ENCODE measurements around the gene KRTCAP2.
"Not testable (repeated sequence)": the region's sequence is repeated elsewhere in the genome, so short reads cannot be mapped to it uniquely, and the experiment has no call there.

Gene KRTCAP2

DNA sequence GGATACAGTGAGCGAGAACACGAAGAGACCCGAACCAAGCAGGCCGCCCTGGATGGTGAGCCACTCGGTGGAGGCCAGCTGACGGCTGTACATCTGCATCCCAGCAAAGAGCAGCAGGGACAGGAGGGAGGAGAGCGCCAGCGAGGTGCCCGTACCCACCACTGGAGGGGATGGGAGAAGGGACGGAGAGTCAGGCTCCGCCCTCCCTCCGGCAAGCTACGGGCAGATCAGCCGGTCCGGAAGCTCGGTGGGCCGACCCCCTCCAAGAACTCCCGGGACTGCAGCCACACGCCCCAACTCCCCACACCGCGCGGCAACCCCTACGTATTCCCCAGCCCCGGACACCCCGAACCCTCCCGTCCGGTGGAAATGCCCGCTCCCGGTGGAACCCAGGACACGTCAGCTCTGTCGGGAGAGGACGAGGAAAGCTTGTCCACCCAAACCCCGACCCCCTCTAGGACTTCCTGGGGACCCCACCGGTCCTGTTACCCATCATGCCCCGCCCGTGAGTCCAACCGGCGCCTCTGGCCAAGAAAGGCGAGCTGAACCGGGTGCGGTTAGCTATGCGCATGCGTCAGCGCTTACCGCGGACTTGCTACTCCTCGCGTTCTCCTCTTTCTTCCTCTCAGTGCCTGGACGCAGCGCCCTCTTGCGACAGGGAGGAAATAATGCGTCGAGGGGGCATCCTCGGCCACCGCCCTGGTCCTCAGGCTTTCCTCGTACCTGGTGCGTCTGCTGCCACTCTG is at the start of gene KRTCAP2:
Gene KRTCAP2, minus strand, starts transcription at position 573 of the 746 bp plus-strand sequence. Its CDS starts 80 bp downstream, at position 493.
- peak; percentile 95 for DNase-seq

DNA sequence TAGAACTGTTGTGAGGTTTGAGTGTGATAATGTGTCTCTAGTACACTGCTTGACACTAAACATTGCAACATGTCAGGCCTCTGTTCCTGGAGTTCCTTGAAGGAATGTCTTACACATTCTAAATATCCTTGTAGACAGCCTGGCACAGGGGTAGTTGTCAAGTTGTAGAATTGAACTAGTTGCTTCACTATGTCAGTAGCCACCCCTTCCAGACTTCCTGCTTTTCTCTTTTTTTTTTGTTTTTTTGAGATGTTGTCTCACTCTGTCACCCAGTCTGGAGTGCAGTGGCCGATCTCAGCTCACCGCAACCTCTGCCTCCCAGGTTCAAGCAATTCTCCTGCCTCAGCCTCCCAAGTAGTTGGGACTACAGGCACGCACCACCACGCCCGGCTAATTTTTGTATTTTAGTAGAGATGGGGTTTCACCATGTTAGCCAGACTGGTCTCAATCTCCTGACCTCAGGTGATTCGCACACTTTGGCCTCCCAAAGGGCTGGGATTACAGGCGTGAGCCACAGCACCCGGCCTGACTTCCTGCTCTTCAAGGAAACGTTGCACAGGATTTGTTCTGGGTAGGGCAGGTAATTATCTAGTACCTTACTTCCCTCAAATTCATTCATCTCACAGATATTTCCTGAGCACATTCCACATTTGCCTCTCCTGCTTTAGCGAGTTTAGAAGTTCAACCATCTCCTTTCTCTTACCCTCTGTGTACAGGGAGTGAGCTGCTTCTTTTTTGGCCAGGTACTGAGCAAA is 47.3 kb upstream of the KRTCAP2 start:
- DNase-seq = not testable (repeated sequence)

DNA sequence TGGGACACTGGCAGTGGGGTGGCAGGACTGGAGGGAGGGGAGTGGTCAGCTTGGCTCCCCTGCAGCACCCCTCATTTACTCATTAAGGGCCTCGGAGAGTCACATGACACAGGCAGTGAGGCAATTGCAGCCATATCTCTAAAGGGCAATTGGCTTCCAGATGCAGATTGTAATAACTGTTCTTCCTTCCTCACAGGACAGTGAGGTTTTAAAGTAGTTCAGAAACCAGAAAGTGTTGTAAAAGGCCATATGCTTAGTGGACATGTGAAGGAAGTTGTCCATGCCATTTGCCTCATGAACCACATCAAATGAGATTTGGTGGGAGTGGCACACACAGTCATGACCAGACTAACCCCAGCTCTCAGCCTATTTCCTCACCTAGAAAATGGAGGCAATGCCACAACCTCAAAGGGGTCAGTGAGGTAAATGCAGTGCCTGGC is 46.5 kb upstream of the KRTCAP2 start:
- DNase-seq = peak; percentile 9

- no peak for DNase-seq
Measured at GRCh38 chr1:155218854-155219591, 45.9 kb upstream of the KRTCAP2 start.

DNA sequence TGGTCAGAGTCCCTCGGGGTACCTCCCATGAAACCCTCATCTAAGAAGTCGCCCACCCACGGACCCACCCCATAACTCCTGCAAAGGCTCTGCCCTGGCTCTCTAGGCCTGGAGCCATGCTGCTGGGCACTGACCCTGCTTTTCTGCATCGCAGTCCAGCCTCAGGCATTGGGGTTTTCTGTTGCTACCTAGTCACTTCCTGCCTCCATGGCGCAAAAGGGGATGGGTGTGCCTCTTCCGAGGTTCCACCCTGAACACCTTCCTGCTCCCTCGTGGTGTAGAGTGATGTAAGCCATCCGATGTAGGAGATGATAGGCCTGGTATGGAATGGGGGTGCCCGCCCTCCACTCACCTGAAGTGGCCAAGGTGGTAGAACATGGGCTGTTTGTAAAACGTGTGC is 41.6 kb upstream of the KRTCAP2 start:
- DNase-seq = not testable (repeated sequence)

DNA sequence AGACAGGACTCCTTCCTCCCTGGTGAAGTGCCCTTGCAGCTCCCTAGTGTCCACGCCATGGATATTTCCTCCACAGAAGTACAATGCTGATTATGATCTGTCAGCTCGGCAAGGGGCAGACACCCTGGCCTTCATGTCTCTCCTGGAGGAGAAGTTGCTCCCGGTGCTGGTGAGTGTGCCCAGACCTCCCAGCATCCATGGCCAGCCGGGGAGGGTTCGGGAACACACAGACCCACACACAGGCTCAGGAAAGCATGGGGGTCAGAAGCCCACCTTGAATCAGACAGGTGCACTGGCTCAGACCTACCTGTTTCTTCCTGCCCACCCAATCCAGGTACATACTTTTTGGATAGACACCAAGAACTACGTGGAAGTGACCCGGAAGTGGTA is 38.9 kb upstream of the KRTCAP2 start:
- DNase-seq = not testable (repeated sequence)

- not testable (repeated sequence) for DNase-seq
Measured at GRCh38 chr1:155211381-155212050, 38.4 kb upstream of the KRTCAP2 start.

GRCh38 chr1:155210314-155211104 is 37.4 kb upstream of the KRTCAP2 start:
- no peak for DNase-seq

DNA sequence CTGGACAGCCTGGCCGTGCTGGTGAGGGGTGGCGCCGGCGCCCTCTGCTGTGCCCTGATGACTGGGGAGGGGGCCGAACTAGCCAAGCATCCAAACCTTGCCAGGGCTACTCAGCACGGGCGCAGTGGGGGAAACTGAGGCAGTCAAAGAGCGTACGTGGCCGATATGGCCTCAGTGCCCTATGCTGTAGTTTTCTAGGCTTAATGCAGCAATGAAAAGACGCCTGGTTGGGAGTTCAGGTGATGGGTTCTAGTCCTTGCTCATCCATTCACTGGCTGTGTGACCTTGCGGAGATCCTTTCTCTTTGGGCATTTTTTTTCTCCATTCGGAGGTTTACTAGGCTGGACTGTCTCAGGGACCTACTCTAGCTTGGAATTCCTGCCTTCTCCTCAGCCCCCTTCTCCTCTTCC is 36.2 kb upstream of the KRTCAP2 start:
- no peak for DNase-seq

DNA sequence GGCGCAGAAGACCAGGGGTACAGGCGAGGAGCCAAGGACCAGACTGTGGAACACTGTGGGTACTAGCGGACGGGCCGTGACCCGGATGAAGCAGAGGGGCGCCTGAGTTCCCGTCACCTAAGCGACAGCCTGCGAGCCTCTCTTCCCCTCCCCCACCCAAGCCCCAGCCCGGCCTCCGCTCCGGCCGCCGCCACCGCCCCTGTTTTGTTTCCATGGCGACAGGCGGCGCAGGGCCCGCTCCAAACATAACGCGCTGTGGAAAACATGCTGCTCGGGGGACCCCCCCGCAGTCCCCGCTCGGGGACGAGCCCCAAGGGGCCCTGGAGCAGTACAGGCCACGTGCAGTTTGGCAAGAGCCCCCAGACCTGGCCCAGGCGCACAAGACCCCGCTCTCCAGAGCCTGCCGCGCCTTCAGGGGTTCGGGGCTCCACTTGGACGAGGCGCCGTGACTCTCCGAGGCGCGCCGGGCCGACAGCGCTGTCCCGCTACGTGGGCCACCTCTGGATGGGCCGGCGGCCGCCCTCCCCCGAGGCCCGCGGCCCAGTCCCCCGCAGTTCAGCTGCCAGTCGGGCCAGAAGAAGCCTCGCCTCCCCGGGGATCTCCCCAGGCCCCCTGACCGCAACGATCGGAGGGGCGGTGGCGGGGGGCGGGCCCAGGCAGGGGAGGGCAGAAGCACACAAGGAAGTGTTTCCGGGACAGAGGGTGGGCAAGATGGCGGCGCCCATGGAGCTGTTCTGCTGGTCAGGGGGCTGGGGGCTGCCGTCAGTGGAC is 35.6 kb upstream of the KRTCAP2 start, which contains the start of gene MTX1:
Gene MTX1, plus strand, starts transcription at position 155 of the 771 bp plus-strand sequence. Its CDS starts 110 bp downstream, at position 265.
- DNase-seq = peak; percentile 70

DNA sequence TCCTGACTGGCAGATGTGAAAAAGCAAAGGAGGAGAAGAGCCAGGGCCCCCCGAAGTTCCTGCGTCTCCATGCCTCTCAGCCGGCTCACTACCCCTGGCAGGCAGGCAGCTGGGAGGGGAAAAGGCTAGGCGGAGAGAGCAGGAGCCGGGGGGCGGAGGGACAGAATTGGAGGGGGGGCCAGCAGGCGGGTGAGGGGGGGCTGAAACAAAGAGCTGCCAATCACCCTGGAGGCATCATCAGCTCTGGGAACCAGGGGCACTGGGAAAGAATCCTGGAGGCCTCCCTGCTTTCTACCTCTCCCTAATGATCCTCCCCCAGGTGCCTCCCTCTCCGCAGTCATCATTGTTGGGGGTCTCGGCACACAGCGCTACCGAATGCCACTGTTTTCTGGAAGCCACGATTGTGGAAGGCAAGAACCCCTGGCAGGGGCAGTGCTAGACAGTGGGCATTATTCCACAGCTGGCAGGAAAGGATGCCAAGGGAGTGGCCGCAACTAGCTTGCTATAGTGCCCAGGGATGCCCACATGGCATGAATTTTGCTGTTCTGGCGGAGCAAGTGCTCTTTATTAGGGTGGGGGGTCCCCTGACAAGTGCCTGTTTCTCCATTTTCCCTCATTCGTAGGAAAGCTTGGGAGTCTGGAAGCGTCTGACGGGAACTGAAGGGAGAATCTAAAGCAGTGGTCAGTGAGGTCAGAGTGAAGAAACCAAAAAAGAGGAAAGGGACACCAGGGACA is 34.9 kb upstream of the KRTCAP2 start, which contains the start of gene THBS3:
Gene THBS3, minus strand, starts transcription at position 92 of the 735 bp plus-strand sequence. Its CDS starts 21 bp downstream, at position 71.
- peak; percentile 51 for DNase-seq

DNA sequence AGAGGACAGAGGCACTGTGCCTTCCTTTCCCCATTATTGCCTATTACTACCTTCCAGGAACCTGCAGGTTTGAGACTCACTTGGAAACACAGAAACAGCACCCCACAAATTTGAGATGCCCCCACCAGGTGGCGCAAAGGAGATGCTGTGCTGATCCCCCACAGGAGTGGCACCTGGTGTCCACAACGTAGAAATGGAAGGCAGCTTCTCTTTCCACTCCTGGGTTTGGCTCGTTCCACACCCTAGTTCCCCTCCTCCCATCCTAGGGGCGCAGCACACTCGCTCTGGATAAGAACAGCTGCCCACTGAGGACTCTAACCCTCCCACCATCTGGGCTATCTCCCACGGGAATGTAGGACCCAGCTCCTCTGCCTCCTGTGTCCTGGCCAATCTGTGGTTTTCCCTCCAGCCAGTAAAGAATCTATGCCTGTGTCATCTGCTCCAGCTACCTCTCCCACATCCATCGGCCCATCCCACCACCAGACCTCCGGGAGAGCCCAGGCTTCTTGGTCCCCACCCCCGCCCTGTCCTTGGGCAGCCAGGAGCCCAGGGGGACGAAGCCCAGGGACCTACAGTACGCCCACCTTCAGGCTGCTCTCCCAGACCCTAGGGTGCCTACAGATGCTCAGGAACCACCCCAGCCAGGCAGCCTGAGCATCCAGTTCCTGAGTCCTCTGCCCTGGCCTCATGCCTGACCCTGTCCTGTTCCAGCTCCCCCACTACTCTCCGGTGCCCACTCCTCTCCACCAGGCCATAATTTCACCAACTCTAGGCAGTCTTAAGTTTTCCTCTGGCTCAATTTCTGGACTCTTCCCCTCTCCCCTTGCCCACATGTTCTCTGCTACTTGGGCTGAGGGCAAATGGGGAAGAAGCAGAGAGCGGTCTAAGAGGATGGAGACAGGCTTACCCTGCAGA is 34.0 kb upstream of the KRTCAP2 start:
- peak; percentile 68 for DNase-seq

DNA sequence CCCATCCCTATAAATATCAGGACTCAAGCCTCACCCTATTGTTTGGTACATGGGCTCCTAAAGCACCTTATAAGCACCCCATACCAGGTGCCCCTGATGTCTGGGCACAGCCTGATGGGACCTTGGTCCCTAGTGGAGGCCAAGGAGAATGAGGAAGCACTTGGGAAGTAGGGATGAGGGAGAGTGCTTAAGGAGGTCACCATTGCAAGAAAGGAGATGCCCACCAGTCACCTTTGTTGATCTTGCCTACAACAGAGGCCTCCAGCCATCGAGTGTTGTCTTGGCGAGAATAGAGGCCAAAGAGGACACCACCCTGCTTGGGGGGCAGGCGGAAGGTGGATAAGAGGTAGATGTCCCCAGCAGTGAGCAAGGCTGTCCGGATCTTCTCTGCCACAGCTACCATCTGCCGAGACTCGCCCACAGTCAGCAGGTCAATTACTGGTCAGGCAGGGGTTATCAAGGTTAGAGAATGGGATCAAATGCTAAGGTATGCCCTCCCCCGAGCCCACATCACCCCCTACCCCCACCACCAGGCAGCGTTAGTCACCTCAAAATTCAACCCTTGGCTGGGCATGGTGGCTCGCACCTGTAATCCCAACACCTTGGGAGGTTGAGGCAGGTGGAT is 33.0 kb upstream of the KRTCAP2 start:
- no peak for DNase-seq

DNA sequence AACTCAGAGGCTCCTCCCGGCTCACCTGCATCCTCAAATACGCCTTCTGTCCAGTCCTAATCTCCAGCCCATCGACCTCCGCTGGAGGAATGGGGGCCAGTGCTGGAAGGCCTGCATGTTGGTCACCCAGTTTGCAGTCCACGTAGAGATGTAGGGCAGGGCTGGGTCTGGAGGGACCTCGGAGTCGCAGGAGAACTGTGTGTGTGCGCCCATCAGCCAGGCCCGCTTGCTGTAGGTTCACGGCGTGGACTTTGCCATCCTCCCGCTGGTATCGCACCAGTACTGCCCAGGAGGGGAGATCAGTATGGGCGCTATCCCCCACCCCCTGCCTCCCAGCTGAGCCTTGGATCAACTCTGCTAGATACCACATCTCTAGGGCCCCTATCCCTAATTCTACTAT is 31.9 kb upstream of the KRTCAP2 start:
- DNase-seq = no peak

- DNase-seq = no peak
Measured at GRCh38 chr1:155202731-155203515, 29.8 kb upstream of the KRTCAP2 start.

GRCh38 chr1:155202198-155202597 is 29.1 kb upstream of the KRTCAP2 start:
- DNase-seq = no peak

DNA sequence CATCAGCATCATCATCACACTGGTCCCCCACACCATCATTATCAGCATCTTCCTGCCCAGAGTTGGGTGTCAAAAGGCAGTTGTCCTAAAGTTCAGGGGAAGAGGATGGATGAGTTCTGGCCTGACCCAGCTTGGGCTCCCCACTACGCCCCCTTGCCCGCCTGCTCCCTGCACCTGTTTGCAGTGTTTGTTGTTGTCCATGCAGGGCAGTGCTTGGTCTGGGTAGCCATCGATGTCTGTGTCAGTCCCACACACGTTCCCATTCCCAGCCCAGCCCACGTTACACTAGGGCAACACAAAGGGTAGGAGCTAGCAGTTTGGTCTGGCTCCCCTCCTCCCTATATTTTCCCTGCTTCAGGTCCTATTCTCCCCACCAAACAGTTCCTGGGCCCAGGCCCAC is 27.8 kb upstream of the KRTCAP2 start:
- no peak for DNase-seq

- DNase-seq = no peak
Measured at GRCh38 chr1:155199792-155200191, 26.7 kb upstream of the KRTCAP2 start.
